ENCODE data around the gene TPO.

Gene TPO

DNA sequence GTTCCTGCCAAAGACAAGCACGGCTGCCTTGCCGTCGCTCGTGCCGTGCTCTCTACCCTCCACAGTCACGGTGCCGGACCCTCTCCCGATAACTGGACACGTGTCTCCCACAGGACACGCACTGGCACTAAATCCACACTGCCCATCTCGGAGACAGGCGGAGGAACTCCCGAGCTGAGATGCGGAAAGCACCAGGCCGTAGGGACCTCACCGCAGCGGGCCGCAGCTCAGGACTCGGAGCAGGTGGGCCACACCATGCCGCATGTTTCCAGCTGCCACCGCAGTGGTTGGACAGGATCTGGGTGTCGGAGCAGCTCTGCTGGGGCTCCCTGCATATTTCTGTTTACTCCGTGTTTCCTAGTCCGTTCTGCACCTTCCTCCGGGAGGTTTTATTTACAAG is 127.2 kb downstream of the TPO start:
- no peak for DNase-seq

- no peak for DNase-seq
Measured at GRCh38 chr2:1541040-1541439, 127.8 kb downstream of the TPO start.

DNA sequence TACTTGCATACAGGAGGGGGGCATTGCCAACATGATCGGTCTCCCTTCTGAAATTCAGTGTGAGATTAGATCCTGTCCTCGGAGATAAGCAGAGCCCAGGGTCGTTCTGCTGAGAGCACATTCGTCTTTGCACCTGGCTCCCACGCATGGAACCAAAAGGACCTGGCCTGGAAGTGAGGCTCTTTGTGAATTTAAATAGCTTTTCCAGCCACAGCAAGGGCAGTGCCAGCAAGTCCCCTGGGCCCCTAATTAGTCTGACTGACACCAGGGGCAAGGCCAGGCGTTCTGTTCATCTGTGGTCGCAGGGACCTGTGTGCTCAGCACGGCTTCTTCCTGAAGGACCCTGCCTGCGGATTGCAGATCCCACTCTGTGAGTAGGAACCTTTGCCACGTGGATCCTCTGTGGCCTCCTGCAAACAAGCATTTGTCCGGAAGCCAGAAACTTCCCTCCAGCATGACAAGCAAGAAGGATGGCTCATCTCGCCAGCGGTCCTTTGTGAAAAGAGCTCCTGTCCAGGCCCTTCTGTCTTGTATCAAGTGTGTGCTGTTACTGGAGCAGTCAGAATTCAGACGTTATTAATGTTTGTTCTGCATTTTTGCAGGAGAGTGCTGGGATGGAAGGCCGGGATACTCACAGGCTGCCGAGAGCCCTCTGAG is 128.7 kb downstream of the TPO start:
- DNase-seq = no peak

DNA sequence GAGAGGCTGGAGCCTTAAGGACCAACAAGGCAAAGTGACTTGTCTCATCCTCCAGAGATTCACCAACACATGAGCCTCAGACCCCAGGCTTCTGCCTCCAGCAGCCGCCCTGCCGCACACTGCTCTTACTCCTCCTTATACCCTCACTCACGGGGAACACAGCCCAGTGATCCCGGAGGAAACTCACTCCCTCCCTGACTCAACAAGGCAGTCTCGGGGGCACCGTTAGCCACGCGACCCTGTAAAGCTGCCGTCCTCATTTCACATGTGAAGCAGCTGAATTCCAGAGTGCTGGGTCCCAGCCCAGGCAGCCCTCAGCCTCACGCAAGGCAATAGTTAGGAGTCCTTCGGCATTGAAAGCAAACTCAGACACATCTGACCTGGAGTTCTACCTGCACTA is 129.7 kb downstream of the TPO start:
- DNase-seq = no peak

DNA sequence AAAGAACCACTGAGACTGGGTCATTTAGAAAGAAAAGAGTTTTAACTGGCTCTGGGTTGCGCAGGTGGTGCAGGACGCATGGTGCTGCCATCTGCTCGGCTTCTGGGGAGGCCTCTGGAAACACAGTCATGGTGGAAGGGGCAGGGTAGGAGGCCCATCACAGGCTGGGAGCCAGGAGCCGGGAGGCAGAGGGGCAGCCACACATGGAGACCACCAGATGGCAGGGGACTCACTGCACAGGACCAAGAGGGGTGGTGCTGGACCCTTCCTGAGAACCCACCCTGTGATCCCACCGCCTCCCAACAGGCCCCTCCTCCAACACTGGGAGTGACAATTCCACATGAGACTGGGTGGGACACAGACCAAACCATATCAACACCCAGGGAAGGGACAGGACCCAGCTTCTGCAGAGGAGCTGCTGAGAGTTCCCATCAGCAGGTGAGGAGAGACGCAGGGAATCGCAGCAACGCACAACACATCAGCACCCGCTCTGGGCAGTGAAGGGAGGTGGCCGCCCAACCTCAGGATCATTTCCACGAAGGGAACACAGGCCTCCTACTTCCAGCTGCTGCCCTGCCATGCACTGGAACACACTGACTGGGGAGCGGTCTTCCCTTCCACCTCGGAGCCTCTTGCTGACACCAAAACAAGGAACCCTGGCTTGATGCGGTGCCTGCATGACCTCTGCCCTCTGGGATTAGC is 130.7 kb downstream of the TPO start:
- no peak for DNase-seq

- no peak for DNase-seq
Measured at GRCh38 chr2:1544478-1545069, 131.3 kb downstream of the TPO start.

DNA sequence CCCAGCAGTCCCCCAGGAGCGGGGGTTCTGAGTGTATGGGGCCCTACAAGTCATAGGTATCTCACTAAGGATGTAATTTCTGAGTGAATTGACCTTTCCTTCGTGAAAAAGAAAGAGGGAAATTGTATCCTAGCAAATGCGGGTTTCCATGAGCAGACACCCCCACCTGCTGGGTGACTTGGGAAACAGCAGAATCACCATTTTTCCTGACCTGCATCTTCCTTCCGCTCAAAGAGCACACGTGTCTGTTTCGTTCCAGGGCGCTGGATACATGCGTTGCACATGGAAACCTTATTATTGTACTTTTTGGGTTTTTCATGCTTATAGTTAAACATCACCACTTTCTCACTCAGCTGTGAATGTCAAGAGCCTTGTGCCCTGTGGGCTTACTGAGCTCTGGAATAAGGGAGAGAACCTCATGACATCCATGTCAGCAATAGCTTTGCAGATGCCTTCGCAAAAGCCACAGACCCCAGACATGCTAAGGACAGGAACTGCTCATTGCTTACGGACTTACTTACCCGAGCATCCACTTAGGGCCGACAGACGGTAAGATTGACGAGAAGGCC is 132.8 kb downstream of the TPO start:
- DNase-seq = peak; percentile 26

GRCh38 chr2:1546901-1547300 is 133.6 kb downstream of the TPO start:
- no peak for DNase-seq

GRCh38 chr2:1548910-1549673 is 135.8 kb downstream of the TPO start:
- DNase-seq = no peak

DNA sequence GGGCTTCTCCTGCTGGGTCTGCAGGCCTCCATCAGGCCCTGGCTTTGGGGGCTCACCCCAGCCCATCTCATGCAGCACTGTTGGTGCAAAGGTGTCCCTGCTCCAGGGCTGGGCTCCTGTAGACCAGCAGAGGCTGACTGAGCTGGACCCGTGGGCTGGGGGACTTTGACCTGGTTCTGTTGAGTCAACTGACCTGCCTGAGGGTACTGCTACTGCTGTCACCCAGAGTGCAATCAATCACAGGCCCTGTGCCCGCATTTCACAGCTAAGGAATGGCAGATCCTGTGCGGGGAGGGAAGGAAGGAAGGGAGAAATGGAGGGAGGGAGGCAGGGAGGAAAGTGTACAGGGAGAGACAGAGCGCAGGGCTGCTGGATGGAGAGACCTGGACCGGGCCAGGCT is 136.8 kb downstream of the TPO start:
- DNase-seq = no peak

GRCh38 chr2:1550658-1551316 is 137.5 kb downstream of the TPO start:
- DNase-seq = peak; percentile 72

DNA sequence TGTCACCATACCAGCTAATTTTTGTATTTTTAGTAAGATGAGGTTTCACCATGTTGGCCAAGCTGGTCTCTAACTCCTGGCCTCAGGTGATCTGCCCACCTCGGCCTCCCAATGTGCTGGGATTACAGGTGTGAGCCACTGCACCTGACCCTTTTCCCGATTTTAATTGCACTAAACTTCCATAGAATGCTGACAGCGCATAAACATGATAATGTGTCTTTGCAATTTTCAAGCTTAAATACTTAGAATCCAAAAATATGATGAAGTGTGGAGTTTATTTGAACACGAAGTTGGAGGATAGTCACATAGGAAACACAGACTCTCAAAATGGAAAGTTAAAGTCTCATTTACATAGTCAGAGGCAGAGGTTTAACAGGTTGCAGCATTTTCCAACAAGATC is 138.6 kb downstream of the TPO start:
- DNase-seq = no peak

GRCh38 chr2:1552611-1553010 is 139.3 kb downstream of the TPO start:
- no peak for DNase-seq

GRCh38 chr2:1553671-1554295 is 140.5 kb downstream of the TPO start:
- no peak for DNase-seq

GRCh38 chr2:1556286-1556685 is 143.0 kb downstream of the TPO start:
- DNase-seq = no peak

DNA sequence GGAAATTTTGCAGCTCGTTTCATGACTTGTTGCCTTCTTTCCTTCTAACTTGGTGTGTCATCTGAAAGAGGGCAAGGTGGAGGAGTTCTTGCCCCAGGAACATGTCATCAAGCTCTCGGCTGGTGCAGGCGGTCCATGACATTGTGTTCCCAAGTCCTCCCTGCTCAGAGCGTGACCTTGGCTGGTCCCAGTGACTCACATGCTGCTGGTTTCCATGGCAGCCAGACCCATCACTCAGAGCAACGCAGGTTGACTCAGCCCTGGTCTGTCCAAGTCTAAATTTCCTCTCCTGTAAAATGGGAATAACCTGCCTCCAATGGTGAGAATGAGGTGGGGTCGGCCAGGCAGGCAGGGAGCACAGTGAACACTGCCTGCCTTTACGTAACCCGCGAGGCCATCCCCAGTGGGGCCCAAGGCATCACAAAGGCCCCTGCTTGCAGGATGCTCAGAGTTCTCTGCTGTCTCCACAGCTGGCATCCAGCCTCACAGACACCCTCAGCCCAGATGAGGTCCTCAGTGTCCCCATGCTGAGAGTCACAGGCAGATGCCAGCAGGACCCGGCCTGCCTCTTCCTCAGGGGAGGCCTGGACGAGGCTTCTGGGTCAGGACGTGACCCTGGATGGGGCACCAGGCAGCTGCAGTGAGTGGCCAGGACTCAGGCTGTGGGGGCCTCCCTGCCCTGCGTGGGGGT is 143.7 kb downstream of the TPO start:
- no peak for DNase-seq

DNA sequence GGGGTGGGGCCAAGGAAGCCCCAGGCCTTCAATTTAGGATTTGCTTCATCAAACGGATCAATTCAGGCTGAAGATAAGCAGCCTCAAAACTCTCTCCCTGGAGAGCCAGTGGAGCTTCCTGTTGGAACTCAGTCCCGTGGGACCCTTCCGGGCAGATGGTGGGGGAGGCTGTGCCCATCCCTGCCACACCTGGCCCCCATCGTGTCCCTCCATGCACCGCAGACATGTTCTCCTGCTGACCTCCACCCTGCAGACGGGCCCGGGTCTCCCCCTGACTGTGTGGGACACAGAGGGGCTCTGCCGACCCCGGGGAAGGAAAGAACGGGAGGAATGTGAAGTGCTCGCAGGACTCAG is 144.2 kb downstream of the TPO start:
- DNase-seq = no peak

- DNase-seq = no peak
Measured at GRCh38 chr2:1559589-1560175, 146.4 kb downstream of the TPO start.

DNA sequence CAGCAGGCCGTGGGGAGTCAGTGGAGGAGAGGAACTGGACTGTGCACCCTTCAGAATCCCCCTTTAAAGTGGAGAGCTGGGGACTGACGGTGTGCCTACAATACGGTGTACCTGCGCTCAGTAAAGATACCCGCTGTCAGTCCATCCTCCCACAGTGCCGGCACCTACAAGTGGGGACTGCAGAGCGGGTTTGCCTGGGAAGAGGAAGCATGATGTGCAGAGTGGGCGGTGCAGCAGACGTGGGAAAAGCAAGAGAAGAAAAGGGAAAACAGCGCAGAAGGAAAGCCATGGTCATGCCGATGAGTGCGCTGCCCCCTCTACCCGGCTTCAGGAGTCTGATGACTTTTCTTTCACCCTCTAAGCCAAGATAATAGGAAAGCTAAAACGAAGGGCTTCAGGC is 148.0 kb downstream of the TPO start:
- DNase-seq = no peak

- no peak for DNase-seq
Measured at GRCh38 chr2:1561811-1562421, 148.7 kb downstream of the TPO start.

Data from stimulated activated CD4-positive, alpha-beta T cell treated with anti-CD3 and anti-CD28 coated beads, Interleukin-4, amount 100 ng/mL, for 1 hour (primary cell).